Left hindlimb (tissue), 1 donor: ENCODE data around the gene FAM78A.
A peak's percentile ranks its signal among the peaks of the same experiment; 100 is the strongest.
"Not testable (repeated sequence)": the region's sequence is repeated elsewhere in the genome, so short reads cannot be mapped to it uniquely, and the experiment has no call there.

Experiments
- DNase-seq: peaks from one replicate; pipeline ENCODE4 v3.0.0-alpha.2; 2018

FAM78A gene

GRCh38 chr9:131280660-131281059 is 4.3 kb upstream of the FAM78A start:
- no peak for DNase-seq

- DNase-seq = no peak
Observed at GRCh38 chr9:131279863-131280570, 3.7 kb upstream of the FAM78A start.

DNA sequence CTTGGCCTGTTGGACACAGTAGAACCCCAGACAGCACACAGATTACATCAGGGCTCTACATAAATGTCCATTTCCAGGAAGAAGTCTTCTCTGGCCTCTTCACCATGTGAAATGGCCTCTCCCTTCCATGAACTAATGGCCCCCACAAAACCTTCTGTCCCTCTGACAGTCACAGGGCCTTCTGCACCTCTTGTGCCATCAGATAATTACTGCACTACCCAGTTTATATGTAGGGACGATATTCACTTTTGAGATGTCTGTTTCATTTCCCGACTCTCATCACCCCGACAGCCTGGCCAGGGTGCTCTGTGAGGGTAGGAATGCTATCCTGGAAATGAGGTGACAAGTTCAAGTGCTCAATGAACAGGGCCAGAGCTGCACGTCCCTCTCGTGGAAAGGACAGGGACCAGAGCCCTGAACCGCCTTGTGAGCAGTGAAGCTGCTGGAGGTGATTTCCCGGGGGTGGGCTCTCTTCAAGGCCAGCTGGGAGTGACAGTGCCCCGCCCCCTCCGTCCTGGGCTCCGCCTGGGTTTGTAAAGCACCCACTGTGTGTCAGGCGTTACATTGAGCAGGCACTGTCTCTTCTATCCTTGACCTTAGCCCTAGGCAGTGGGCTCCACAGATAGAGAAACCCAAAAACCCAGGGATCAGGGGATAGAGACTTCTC is 3.0 kb upstream of the FAM78A start:
- no peak for DNase-seq

GRCh38 chr9:131278702-131279111 is 2.4 kb upstream of the FAM78A start:
- no peak for DNase-seq

- peak; percentile 91 for DNase-seq
Observed at GRCh38 chr9:131277910-131278701, 1.8 kb upstream of the FAM78A start.

DNA sequence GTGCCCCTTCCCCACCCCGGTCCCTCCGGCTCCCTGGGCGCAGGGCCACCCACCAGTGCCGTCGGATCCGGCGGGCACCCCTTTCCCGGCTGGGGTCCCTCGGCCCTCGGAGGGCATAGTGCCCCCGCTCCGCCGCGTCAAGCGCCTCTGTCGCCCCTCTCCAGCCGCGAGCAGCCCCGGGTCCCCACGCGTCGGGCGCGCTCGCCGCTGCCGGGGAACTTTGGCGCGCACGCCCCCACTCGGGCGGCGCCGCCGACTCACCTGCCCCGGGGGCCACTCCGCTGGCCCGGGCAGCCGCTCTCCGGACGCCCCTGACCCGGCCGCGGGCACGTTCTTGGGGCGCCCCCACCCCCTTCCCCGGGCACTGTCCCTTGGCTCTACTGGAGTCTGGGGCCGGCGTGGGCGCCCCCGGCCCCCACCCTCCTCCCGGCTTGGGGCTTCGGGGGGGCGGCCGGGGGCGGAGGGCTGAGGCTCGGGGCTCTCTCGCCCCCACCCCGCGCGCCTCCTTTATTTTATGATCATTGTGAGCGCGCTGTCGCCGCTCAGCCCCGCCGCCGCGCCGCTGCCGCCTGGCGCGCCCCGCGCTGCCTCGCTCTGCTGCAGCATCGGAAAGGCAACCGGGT is 1.1 kb upstream of the FAM78A start:
- no peak for DNase-seq

GRCh38 chr9:131276891-131277286 is 579 bp upstream of the FAM78A start:
- DNase-seq = no peak

DNA sequence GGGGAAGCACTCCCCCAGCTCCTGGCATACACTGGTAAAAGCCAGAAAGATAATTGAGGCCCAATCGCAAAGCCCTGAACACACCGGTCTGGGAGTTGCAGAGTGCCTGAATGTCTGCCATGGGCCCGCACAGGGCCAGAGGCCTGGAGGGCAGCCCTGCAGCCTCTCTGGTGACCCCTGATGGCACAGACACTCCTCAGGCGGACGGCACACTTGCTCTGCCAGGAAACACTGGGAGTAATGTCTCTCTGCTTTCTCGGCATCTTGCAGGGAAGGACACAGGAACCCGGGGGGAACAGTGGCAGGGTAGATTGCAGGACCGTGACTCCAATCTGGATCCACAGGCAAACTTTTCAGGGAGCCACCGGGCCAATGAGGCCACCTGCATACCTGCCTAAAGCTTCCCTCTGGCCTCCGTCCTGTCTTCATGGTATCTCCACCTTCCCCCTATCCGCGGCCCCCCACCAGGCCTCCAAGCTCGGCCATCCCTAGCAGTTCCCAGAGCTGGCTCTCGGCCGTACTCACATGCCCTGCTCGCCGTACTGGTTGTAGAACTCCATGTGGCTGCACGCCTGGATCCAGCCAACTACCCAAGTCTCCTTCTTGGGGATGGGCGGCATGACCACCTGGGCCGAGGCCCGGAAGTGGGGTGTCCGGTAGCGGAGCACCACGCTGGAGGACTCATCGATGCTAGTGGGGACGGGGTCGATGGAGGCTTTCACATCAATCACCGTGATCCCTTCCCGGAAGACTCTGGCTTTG is 797 bp downstream of the FAM78A start:
- DNase-seq = no peak

DNA sequence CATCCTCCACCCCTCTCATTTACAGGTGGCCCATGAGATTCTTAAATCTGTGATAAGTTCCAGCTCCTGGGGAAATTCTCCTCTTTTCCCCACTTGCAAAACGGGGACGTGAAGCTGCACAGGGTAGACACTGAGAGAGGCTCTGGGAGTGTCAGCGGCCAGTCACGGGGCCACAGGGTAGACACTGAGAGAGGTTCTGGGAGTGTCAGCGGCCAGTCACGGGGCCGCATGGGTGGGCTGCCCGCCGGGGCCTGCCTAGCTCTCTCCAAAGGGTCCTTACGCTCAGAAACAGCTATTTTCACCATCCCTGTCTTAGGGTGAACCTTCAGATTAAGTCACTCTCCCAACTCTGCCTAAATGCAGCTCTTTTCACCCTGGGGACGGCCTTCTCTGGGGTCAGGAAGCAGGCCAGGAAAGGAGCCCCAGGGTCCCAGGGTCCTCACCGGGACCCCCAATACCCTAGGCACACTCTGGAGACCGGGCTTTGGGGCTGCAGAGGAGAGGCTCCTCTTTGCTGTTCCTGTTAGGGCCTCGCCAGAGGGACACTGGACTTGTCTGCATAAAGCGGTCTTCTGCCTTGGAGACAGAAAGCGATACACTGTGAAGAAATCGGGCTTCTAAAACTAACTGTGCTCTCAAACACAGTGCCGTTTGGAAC is 1.5 kb downstream of the FAM78A start:
- no peak for DNase-seq

DNA sequence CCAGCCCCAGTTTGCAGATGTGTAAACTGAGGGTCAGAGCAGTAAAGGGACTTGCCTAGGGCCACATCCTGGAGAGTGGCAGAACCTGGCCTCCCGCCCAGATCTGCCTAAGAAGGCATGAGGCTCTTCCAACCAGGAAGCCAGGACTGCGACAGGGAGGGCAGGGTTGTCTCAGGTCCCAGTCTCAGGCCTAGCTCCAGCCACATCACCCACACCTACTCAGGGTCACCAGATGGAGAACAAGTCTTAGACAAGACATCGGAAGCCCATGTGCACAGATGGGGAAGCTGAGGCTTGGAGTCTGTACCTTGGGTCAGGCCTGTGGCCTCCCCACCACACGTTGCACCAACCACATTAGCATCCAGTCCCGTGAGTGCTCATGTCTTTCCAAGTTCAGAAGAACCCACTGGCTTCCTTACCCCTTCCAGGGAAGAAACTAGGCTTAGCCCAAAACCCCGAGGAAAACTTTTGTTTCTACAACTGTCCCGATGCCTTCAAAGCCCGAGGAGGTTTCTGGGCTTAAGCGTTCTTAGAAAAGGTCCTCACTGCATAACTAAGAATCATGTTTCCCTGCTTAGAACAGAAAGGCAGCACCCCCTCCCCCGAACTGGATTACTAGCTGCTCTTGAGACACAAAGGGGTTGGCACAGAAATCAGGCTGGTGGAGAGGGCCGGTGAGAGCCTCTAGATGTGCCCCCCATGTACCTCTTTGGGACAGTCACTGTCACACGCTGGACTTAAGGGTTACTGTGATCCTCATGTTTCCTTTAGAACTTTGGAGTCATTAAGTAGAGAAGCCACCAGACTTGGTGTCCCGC is 2.2 kb downstream of the FAM78A start:
- DNase-seq = no peak

GRCh38 chr9:131273146-131273855 is 3.0 kb downstream of the FAM78A start:
- DNase-seq = no peak

DNA sequence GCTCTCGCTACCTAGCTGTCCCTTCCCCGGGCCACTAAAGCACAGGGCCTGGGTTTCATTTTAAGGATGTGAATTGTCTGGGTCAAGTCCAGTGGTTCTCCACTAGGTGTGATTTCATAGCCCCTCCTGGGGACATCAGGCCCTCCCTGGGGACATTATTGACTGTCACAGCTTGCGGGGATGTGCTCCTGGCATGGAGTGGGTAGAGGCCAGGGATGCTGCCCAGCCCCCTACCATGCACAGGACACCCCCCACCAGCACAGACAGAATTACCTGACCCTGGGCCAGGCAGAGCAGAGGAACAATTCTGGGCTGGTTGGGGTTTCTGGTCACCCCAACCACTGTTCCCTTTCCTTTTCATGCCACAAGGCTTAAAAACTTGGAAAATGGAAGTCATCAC is 4.1 kb downstream of the FAM78A start:
- DNase-seq = no peak

- no peak for DNase-seq
Observed at GRCh38 chr9:131271506-131271931, 4.8 kb downstream of the FAM78A start.

- not testable (repeated sequence) for DNase-seq
Observed at GRCh38 chr9:131271016-131271273, 5.4 kb downstream of the FAM78A start.

- DNase-seq = peak; percentile 71
Observed at GRCh38 chr9:131270171-131271015, 5.9 kb downstream of the FAM78A start.

- DNase-seq = peak; percentile 23
Observed at GRCh38 chr9:131266266-131267229, 9.8 kb downstream of the FAM78A start.

GRCh38 chr9:131264231-131264630 is 12.1 kb downstream of the FAM78A start:
- DNase-seq = peak; percentile 30

GRCh38 chr9:131263701-131264100 is 12.6 kb downstream of the FAM78A start:
- no peak for DNase-seq

DNA sequence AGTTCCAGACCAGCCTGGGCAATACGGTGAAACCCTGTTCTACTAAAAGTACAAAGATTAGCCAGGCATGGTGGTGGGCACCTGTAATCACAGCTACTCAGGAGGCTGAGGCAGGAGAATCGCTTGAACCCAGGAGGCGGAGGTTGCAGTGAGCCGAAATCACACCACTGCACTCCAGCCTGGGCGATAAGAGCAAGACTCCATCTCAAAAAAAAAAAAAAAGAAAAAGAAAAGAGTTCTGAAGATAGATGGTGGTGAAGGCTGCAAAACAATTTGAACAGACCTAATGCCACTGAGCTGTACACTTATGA is 13.3 kb downstream of the FAM78A start:
- DNase-seq = not testable (repeated sequence)
